GM12873 (cell line): ENCODE measurements around the gene SCP2D1.

Experiments used
- TF ChIP-seq, protein P1 (sequence below): IDR thresholded peaks from 2 replicates; pipeline ENCODE4 v1.5.1; 2012; ENCODE audit warnings: low read depth, mild to moderate bottlenecking, moderate library complexity, low read length, control low read depth; ENCODE audit not compliant: insufficient read depth; ENCODE audit errors: missing control alignments

SCP2D1 gene

GRCh38 chr20:18813483-18813882, at the start of gene SCP2D1:
SCP2D1 (plus strand) TSS chr20:18813783; CDS start chr20:18813816, 33 bp downstream.
- TF ChIP-seq, protein P1, sequence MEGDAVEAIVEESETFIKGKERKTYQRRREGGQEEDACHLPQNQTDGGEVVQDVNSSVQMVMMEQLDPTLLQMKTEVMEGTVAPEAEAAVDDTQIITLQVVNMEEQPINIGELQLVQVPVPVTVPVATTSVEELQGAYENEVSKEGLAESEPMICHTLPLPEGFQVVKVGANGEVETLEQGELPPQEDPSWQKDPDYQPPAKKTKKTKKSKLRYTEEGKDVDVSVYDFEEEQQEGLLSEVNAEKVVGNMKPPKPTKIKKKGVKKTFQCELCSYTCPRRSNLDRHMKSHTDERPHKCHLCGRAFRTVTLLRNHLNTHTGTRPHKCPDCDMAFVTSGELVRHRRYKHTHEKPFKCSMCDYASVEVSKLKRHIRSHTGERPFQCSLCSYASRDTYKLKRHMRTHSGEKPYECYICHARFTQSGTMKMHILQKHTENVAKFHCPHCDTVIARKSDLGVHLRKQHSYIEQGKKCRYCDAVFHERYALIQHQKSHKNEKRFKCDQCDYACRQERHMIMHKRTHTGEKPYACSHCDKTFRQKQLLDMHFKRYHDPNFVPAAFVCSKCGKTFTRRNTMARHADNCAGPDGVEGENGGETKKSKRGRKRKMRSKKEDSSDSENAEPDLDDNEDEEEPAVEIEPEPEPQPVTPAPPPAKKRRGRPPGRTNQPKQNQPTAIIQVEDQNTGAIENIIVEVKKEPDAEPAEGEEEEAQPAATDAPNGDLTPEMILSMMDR = no peak

DNA sequence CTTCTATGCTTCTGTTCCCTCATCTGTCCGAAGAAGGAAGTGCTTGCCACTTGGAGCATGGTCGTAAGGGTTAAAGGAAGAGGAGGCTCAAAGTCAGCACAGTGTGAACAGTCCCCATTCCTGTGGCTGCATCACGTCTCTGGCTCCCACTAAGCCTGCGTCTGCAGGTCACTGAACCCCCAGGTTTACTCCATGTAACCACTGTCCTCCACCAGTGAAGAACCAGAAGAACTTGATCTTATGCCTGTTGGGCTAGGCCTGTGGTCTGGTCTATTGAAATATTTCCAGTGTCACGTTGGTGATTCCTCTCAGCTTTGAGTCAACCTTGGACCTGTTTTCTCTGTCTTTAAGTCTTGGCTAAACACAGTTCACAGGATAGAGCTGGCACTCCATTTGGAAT, 45.9 kb upstream of the SCP2D1 start:
- TF ChIP-seq, protein P1 = no peak

GRCh38 chr20:18773566-18773965, 40.0 kb upstream of the SCP2D1 start:
- TF ChIP-seq, protein P1 = no peak

- TF ChIP-seq, protein P1 = no peak
These were observed 39.4 kb upstream of the SCP2D1 start for GRCh38 chr20:18774207-18774606.

GRCh38 chr20:18775633-18776032, 38.0 kb upstream of the SCP2D1 start:
- TF ChIP-seq, protein P1 = no peak

DNA sequence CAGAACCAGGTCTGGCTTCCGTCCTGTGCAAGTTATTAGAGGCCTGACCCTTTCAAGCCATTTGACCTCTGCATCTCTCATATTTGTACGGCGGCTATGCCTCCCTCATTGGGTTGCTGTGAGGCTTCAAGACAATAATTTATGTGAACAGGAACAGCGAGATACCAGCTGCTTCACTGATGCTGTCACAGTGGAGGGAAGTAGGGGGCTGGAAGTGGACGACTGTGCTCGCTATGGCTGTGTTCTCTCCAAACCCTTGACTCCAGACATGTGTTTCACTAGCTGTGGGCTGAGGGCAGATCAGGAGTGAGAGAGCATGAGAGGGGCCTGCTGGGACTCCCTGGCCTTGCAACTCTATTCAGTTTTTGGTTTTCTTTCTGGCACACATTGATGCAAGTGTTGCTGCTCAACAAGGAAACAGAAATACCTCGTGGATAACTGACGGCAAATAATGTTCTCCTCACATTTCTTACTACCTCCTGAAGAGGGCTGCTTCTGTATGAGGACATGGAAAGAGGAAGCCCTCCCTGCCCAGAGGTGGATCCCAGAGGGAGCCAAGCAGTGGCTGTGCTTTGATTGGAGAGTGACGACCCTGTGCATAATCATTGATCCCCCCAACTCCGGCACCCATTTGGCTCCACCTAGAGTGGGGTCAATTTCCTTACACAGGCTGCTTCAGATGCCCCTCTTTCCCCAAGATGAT, 34.7 kb upstream of the SCP2D1 start:
- TF ChIP-seq, protein P1 = no peak

GRCh38 chr20:18780385-18781130, 33.0 kb upstream of the SCP2D1 start:
- TF ChIP-seq, protein P1 = no peak
